NCI-H2107 treated with DMSO at 0.1 percent for 48 hours (cell line): ENCODE data around the gene L1CAM.
"Not testable (repeated sequence)": the region's sequence is repeated elsewhere in the genome, so short reads cannot be mapped to it uniquely, and the experiment has no call there.

ENCODE experiments used
- DNase-seq: peaks from one replicate; lab custom pipeline; 2025; ENCODE audit not compliant: unreplicated experiment; lab: John Stamatoyannopoulos, UW

Gene L1CAM

GRCh38 chrX:153831429-153832150 is 54.4 kb downstream of the L1CAM start:
- DNase-seq: no peak

- no peak for DNase-seq
Observed at GRCh38 chrX:153830640-153831428, 55.1 kb downstream of the L1CAM start.

GRCh38 chrX:153829799-153830639 is 56.0 kb downstream of the L1CAM start, which contains the start of gene PDZD4:
Gene PDZD4 (minus strand): TSS chrX:153830544. CDS start chrX:153830298, 246 bp downstream.
- no peak for DNase-seq

- no peak for DNase-seq
Observed at GRCh38 chrX:153829549-153829798, 56.5 kb downstream of the L1CAM start.

GRCh38 chrX:153828723-153829548 is 57.0 kb downstream of the L1CAM start:
- no peak for DNase-seq

- no peak for DNase-seq
Observed at GRCh38 chrX:153828308-153828707, 57.7 kb downstream of the L1CAM start.

GRCh38 chrX:153827903-153828302 is 58.1 kb downstream of the L1CAM start:
- no peak for DNase-seq

- DNase-seq: no peak
Observed at GRCh38 chrX:153827016-153827415, 59.0 kb downstream of the L1CAM start.

- DNase-seq: no peak
Observed at GRCh38 chrX:153825042-153825441, 60.9 kb downstream of the L1CAM start.

- no peak for DNase-seq
Observed at GRCh38 chrX:153824348-153824747, 61.6 kb downstream of the L1CAM start.

GRCh38 chrX:153821066-153821465 is 64.9 kb downstream of the L1CAM start:
- DNase-seq: no peak

GRCh38 chrX:153820601-153821000 is 65.4 kb downstream of the L1CAM start:
- no peak for DNase-seq

GRCh38 chrX:153819384-153820040 is 66.5 kb downstream of the L1CAM start:
- DNase-seq: no peak

- DNase-seq: no peak
Observed at GRCh38 chrX:153818571-153819383, 67.2 kb downstream of the L1CAM start.

- not testable (repeated sequence) for DNase-seq
Observed at GRCh38 chrX:153818064-153818463, 67.9 kb downstream of the L1CAM start.

- DNase-seq: no peak
Observed at GRCh38 chrX:153816831-153817690, 68.9 kb downstream of the L1CAM start.

GRCh38 chrX:153814591-153815315 is 71.2 kb downstream of the L1CAM start:
- DNase-seq: no peak

GRCh38 chrX:153813161-153813560 is 72.8 kb downstream of the L1CAM start:
- DNase-seq: no peak
